Nephron (organoid): ENCODE measurements around the gene ADAMTS12.
A peak's percentile ranks its signal among the peaks of the same experiment; 100 is the strongest.
"Not testable (repeated sequence)": the region's sequence is repeated elsewhere in the genome, so short reads cannot be mapped to it uniquely, and the experiment has no call there.

Experiments
- H3K27ac Mint-ChIP-seq, 3 experiments: 2 replicates each; pipeline ENCODE4 v1.8.0; 2020; ENCODE audit warnings: mixed read lengths in 3 of 3, mild to moderate bottlenecking in 2 of 3, moderate library complexity in 1 of 3
- H3K27me3 Mint-ChIP-seq: 2 replicates; pipeline ENCODE4 v1.8.0; 2021; ENCODE audit warnings: low read depth, mild to moderate bottlenecking, moderate library complexity, mixed read lengths
- H3K36me3 Mint-ChIP-seq: 2 replicates; pipeline ENCODE4 v1.8.0; 2020; ENCODE audit warnings: low read depth, mixed read lengths
- H3K4me1 Mint-ChIP-seq: 2 replicates; pipeline ENCODE4 v1.8.0; 2020; ENCODE audit warnings: mixed read lengths
- H3K4me3 Mint-ChIP-seq, 3 experiments: 2 replicates each; pipeline ENCODE4 v1.8.0; 2020; ENCODE audit warnings: mild to moderate bottlenecking in 3 of 3, mixed read lengths in 3 of 3, moderate library complexity in 2 of 3
- H3K9me3 Mint-ChIP-seq: 2 replicates; pipeline ENCODE4 v1.8.0; 2020; ENCODE audit warnings: mixed read lengths
- CTCF ChIP-seq, 3 experiments: fragments of 200-600 bp; sonication (generic); IDR thresholded peaks; one replicate each; pipeline ENCODE4 v1.5.0; 2021; ENCODE audit warnings: antibody characterized with exemption in 3 of 3; ENCODE audit not compliant: unreplicated experiment in 3 of 3

The ADAMTS12 gene

GRCh38 chr5:33563530-33563929, 328.3 kb downstream of the ADAMTS12 start:
- no peak for TF ChIP-seq CTCF (IDR thresholded peaks at IDR 0.05; ENCODE audit: unreplicated experiment in 3 of 3)
- Mint-ChIP-seq H3K9me3 (no peaks in the 10 kb centered on the region), H3K27me3 (no peaks in the 10 kb centered on the region)

GRCh38 chr5:33558489-33558888, 333.3 kb downstream of the ADAMTS12 start:
- H3K36me3 Mint-ChIP-seq = peaks cover 3% of the 10 kb centered on the region
- no peak overlapping the region for H3K27ac Mint-ChIP-seq
- TF ChIP-seq CTCF (IDR thresholded peaks at IDR 0.05; ENCODE audit: unreplicated experiment in 3 of 3) = no peak
- H3K4me1 Mint-ChIP-seq = peaks cover 10% of the 10 kb centered on the region
- H3K9me3 Mint-ChIP-seq = no peaks in the 10 kb centered on the region
- no peak overlapping the region for H3K4me3 Mint-ChIP-seq
- H3K27me3 Mint-ChIP-seq = no peaks in the 10 kb centered on the region

More at GRCh38 chr5:33563530-33563929, 328.3 kb downstream of the ADAMTS12 start:
- H3K4me1 Mint-ChIP-seq = peaks cover 7% of the 10 kb centered on the region
- no peak overlapping the region for H3K4me3 Mint-ChIP-seq
- H3K36me3 Mint-ChIP-seq = peaks cover 3% of the 10 kb centered on the region
- peak overlapping the region in 2 of 3 experiments; percentile 29 to 57 for H3K27ac Mint-ChIP-seq

- H3K27ac Mint-ChIP-seq = no peak overlapping the region
- H3K4me3 Mint-ChIP-seq = no peak overlapping the region
- H3K27me3 Mint-ChIP-seq = no peaks in the 10 kb centered on the region
- H3K36me3 Mint-ChIP-seq = peaks cover 3% of the 10 kb centered on the region
- peaks cover 10% of the 10 kb centered on the region for H3K4me1 Mint-ChIP-seq
- no peak for TF ChIP-seq CTCF (IDR thresholded peaks at IDR 0.05; ENCODE audit: unreplicated experiment in 3 of 3)
- H3K9me3 Mint-ChIP-seq = no peaks in the 10 kb centered on the region
Measured at GRCh38 chr5:33557605-33558004, 334.2 kb downstream of the ADAMTS12 start.

- H3K27me3 Mint-ChIP-seq = no peaks in the 10 kb centered on the region
- TF ChIP-seq CTCF (IDR thresholded peaks at IDR 0.05; ENCODE audit: unreplicated experiment in 3 of 3) = no peak
- peak overlapping the region; percentile 26 to 43 (median 27) for H3K27ac Mint-ChIP-seq
- peaks cover 10% of the 10 kb centered on the region for H3K4me1 Mint-ChIP-seq
- no peak overlapping the region for H3K4me3 Mint-ChIP-seq
- no peaks in the 10 kb centered on the region for H3K9me3 Mint-ChIP-seq
- peaks cover 3% of the 10 kb centered on the region for H3K36me3 Mint-ChIP-seq
Measured at GRCh38 chr5:33556330-33557328, 335.2 kb downstream of the ADAMTS12 start.

- Mint-ChIP-seq H3K9me3 (no peaks in the 10 kb centered on the region), H3K4me1 (no peaks in the 10 kb centered on the region), H3K36me3 (peaks cover 3% of the 10 kb centered on the region), H3K4me3 (no peak overlapping the region), H3K27me3 (no peaks in the 10 kb centered on the region), H3K27ac (no peak overlapping the region)
- no peak for TF ChIP-seq CTCF (IDR thresholded peaks at IDR 0.05; ENCODE audit: unreplicated experiment in 3 of 3)
Measured at GRCh38 chr5:33549982-33550567, 341.7 kb downstream of the ADAMTS12 start.

- Mint-ChIP-seq H3K9me3 (peaks cover 25% of the 10 kb centered on the region), H3K36me3 (peaks cover 29% of the 10 kb centered on the region)
- not testable (repeated sequence) for H3K4me1 Mint-ChIP-seq, H3K4me3 Mint-ChIP-seq, H3K27ac Mint-ChIP-seq, H3K27me3 Mint-ChIP-seq
Measured at GRCh38 chr5:33539790-33540189, 352.0 kb downstream of the ADAMTS12 start.
